OCI-LY7 (cell line): ENCODE measurements around the gene MAGI1.

ENCODE experiments used
- EZH2phosphoT487 ChIP-seq: fragments of 200-600 bp; sonication (generic); IDR thresholded peaks from 2 replicates; pipeline ENCODE4 v1.6.1; 2018; ENCODE audit warnings: low read depth, borderline replicate concordance, mild to moderate bottlenecking, mixed run types, antibody characterized with exemption, low read length, moderate library complexity, mixed read lengths
- TF ChIP-seq, protein P1 (sequence below): fragments of 200-600 bp; sonication (generic); conservative IDR thresholded peaks from 2 replicates; pipeline ENCODE4 v1.5.1; 2014; ENCODE audit warnings: mild to moderate bottlenecking, antibody characterized with exemption, low read length, moderate library complexity, mixed read lengths

DNA sequence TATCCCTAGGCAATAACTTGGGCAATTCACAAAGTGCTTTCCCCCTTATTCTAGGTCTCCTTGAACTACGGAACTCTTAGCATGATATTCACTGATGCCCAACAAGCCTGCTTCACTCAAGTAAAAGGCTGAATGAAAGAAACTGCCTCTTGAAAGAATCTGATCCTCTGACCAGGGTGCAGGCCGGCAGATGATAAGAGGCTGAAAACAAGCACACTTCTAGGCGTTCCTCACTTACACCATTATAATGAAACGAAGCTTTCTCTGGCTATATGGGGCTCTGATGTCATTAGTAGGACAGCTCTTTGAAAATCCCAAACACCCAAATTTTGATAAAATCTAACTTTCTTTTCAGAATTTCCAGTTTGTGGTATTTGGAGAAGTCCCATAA lies 28.4 kb downstream of the MAGI1 start:
- TF ChIP-seq, protein P1, sequence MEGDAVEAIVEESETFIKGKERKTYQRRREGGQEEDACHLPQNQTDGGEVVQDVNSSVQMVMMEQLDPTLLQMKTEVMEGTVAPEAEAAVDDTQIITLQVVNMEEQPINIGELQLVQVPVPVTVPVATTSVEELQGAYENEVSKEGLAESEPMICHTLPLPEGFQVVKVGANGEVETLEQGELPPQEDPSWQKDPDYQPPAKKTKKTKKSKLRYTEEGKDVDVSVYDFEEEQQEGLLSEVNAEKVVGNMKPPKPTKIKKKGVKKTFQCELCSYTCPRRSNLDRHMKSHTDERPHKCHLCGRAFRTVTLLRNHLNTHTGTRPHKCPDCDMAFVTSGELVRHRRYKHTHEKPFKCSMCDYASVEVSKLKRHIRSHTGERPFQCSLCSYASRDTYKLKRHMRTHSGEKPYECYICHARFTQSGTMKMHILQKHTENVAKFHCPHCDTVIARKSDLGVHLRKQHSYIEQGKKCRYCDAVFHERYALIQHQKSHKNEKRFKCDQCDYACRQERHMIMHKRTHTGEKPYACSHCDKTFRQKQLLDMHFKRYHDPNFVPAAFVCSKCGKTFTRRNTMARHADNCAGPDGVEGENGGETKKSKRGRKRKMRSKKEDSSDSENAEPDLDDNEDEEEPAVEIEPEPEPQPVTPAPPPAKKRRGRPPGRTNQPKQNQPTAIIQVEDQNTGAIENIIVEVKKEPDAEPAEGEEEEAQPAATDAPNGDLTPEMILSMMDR = no peak
- TF ChIP-seq EZH2phosphoT487 = no peak
